ENCODE measurements around the gene YIPF1.
"Not testable (repeated sequence)": the region's sequence is repeated elsewhere in the genome, so short reads cannot be mapped to it uniquely, and the experiment has no call there.

The YIPF1 gene

DNA sequence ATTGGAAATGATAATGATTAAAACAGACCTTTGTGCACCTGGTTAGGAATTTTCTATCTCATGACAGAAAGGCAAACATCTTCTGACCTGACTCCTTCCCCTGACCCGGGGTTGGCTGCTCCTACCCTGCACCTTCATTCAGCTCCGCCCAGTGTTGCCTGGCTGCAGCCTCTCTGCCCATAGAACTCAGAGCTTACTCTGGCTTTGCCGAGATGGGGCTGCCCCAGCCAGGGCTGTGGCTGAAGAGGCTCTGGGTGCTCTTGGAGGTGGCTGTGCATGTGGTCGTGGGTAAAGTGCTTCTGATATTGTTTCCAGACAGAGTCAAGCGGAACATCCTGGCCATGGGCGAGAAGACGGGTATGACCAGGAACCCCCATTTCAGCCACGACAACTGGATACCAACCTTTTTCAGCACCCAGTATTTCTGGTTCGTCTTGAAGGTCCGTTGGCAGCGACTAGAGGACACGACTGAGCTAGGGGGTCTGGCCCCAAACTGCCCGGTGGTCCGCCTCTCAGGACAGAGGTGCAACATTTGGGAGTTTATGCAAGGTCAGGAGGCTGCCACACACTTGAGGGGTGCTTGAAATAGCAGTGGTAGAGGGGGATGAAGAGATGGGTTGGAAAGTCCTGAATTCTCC lies 4.5 kb upstream of the YIPF1 start, which contains the start of gene DIO1:
TSS of gene DIO1 (plus strand) at position 189 of the 638 bp plus-strand sequence. CDS start at position 213, 24 bp downstream.
- peak; percentile 64 for DNase-seq

GRCh38 chr1:53892911-53893310 lies 3.3 kb upstream of the YIPF1 start:
- DNase-seq = no peak

- no peak for DNase-seq
These were observed 2.1 kb upstream of the YIPF1 start for GRCh38 chr1:53891678-53892077.

DNA sequence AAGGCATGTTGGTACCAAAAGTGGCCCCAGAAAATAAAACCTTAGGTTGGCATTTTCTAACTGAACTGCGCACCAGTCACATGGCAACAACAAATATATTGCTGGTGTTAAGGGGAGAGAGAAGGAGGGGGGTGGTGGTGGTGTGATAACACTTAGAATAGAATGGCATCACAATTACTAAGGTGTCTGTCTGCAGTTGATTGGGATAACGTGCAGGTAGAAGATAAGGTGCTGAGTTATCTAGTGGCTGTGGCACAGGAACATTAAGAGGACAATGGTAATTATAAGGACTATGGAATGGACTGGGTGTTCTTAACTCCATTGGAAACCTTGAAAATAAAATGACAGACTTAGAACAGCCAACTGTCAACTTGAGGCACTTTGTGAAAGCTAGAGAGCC lies 1.4 kb upstream of the YIPF1 start:
- DNase-seq = no peak

- DNase-seq = peak; percentile 53
These were observed 935 bp upstream of the YIPF1 start for GRCh38 chr1:53890522-53890941.

GRCh38 chr1:53888681-53889080 lies 916 bp downstream of the YIPF1 start:
- DNase-seq = peak; percentile 65

DNA sequence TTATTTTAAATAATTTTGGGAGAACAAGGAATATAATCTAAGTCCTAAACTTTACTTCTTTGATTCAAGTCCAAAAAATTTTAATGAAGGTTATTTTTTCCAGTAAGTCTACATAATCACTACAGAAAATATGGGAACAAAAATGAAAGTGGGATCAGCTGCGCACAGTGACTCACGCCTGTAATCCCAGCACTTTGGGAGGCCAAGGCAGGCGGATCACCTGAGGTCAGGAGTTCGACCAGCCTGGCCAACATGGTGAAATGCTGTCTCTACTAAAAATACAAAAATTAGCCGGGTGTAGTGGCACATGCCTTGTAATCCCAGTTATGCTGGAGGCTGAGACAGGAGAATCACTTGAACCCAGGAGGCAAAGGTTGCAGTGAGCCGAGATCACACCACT lies 6.0 kb downstream of the YIPF1 start:
- not testable (repeated sequence) for DNase-seq

GRCh38 chr1:53881853-53882252 lies 7.7 kb downstream of the YIPF1 start:
- not testable (repeated sequence) for DNase-seq

- DNase-seq = peak; percentile 89
These were observed 11.0 kb downstream of the YIPF1 start for GRCh38 chr1:53878492-53879105.

- not testable (repeated sequence) for DNase-seq
These were observed 14.4 kb downstream of the YIPF1 start for GRCh38 chr1:53875150-53875549.

GRCh38 chr1:53871773-53872484 lies 17.7 kb downstream of the YIPF1 start:
- no peak for DNase-seq

DNA sequence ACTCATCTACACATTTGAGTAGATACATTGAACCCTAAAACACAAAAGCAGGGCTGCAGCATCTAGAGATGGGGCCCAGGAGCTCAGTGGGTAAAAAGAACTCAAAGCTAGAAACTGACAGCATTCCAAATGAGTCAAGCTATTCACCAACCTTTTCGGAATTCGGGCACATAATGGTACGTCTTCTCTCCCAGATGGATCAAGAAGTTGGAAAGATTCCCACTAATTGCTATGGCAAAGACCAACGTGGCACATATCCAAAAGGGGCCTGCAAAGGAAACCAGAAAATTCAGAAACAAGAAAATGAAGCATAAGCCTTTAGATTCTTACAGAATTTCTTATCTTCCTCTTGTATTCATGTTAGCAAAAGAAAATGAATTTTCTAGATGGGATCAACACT lies 18.4 kb downstream of the YIPF1 start:
- DNase-seq = no peak

DNA sequence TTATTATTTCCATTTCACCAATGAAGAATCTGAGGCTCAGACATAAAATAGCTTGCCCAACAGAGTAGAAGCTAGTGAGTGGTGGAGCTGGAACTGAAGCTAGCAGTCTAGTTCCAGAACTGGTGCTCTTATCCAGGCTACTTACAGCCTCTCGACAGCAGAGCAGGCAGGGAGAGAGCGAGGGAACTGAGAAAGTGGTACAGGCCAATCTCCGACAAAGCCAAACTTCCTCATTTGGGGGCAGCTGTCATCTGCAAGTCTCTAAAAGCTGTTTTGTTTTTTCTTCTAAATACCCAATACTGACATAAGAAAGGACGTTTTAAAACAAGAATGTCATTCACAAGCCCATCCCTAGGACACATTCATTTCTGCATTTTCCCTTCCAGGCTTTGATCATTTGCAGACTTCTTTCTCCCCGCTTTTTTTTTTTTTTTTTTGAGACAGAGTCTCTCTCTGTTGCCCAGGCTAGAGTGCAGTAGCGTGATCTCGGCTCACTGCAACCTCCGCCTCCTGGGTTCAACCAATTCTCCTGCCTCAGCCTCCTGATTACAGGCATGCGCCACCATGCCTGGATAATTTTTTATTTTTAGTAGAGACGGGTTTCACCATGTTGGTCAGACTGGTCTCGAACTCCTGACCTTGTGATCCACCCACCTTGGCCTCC lies 20.0 kb downstream of the YIPF1 start:
- no peak for DNase-seq

GRCh38 chr1:53868565-53868964 lies 21.0 kb downstream of the YIPF1 start:
- DNase-seq = no peak

GRCh38 chr1:53862507-53862906 lies 27.1 kb downstream of the YIPF1 start:
- DNase-seq = no peak

DNA sequence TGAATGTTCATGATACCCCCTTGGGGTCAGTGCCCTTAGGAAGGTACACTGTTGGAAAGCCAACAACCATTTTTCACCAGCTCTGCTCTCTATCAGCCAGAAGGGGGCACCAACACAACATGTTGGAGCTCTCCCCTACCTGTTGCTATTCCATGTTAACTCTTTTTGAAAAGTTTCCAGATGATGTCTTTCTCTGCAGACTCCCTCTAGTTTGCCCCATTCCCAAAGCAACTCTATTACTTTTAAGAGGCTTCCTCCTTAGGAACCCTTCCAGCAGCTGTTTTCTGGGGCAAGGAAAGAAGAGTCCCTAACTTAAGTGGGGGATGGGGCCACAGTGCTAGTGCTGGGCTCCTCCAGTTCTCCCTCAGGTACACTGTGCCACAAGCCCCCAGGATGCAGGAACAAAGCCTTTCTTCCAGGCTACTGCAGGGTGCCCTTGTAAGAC lies 28.6 kb downstream of the YIPF1 start:
- peak; percentile 88 for DNase-seq

GRCh38 chr1:53851571-53852285 lies 37.9 kb downstream of the YIPF1 start:
- peak; percentile 35 for DNase-seq

DNA sequence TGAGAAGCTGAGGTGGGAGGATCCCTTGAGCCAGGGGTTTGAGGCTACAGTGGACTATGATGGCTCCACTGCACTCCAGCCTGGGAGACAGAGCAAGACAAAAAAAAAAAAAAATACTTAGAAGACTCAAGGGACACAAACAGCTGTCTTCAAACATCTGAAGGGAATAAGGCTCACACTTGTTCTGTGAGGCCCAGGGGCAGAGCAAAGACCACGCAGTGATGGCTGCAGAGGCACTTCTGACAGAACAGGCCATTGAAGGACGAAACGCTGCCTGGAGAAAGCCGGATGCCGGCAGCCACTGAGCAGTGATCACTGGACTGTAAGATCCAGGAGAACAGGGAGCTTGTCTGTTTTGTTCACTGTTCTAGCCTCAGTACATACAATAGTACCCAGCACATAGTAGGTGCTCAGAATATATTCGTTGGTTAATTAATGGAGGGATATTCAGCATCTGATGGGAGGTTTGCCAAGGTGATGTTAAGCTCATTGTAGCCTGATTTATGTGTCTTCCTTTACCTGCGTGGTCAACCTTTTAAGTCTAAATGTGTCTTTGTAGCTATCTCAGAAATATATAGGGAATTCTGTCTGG lies 39.4 kb downstream of the YIPF1 start:
- DNase-seq = no peak

- DNase-seq = no peak
These were observed 41.6 kb downstream of the YIPF1 start for GRCh38 chr1:53847980-53848379.

GRCh38 chr1:53842347-53842746 lies 47.2 kb downstream of the YIPF1 start:
- DNase-seq = peak; percentile 21

GRCh38 chr1:53838654-53838974 lies 51.0 kb downstream of the YIPF1 start:
- no peak for DNase-seq

DNA sequence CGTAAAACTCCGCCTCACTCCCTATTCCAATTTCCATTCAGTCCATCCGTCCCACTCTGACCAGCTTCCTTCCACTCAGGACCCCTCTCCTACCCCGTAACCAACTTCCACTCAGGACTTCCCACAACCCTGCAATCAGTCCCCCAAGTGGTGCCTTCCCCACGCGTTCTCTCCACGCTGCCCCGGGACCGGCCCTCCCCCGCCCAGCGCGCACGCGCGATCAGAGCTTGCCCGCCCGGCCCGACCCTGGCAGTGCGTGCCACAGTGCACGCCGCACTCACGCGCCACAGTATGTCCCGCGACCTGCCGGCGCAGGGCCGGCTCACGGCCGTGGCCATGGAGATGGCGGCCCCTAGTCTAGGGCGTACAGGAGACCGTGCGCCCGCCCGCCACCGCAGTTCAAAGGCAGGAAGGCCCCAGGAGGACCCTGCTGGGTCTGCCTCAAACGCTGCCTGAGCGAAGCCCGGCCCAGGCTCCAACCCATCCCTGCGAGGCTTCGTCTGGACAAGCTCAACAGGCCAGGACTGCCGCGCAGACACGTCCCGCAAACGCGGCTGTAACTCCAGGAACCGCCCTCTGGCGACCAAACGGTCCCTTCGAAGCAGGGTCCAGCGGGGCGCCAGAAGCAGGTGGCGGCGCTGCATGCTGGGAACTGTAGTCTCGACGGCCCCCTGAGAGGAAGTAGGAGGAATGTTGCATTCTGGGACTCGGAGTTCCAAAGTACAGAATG lies 51.5 kb downstream of the YIPF1 start, which contains the start of gene NDC1:
TSS of gene NDC1 (minus strand) at position 373 of the 730 bp plus-strand sequence. CDS start at position 338, 35 bp downstream.
- peak; percentile 100 for DNase-seq

Data from DMS53 (cell line).